GM12864 (cell line): ENCODE data around the gene KREMEN1.

ENCODE experiments used
- DNase-seq: peaks from one replicate; pipeline ENCODE4 v3.0.0-alpha.2; 2011; ENCODE audit warnings: low read depth
- H3K4me3 ChIP-seq: 2 replicates; pipeline ENCODE4 v1.5.1; 2011; ENCODE audit warnings: mild to moderate bottlenecking, low read depth, low read length, control low read depth
- TF ChIP-seq, protein P1 (sequence below): IDR thresholded peaks from 2 replicates; pipeline ENCODE4 v1.5.1; 2011; ENCODE audit warnings: low read depth, mild to moderate bottlenecking, moderate library complexity, low read length, control low read depth, inconsistent platforms; ENCODE audit errors: missing control alignments

The KREMEN1 gene

DNA sequence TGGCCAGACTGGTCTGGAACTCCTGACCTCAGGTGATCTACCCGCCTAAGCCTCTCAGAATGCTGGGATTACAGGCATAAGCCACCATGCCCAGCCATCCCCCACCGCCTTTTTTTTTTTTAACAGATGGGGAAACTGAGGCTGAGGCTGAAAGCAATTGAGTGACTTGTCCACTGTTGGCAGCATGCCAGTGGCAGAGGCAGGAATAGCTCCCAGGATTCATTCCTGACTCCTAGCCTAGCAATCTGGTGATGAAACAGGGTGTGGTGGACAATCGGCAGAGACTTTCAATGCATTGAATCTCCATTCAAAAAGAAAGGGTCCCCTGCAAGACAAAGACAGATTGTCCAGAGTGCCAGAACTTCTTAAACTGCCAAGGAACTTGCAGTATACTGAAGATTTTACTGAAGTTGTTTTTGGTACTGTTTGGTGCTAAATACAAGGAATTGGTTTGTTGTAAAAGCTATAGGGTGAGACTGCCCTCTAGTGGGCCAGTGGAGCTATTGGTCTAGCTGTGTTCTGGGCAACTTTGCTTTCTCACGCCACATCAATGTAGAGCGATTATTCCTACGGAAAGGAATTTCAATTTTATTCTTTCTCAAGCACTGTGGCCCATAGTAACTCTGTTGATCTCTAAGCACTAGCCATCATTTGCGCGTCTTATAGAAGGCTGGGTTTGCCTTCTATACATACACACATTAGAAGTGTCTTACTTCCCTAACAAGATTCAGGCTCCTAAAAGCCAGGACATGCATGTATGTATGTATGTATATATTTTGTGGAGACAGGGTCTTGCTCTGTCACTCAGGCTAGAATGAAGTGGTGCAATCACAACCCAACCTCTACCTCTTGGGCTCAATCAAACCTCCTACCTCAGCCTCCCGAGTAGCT is 32.2 kb upstream of the KREMEN1 start:
- TF ChIP-seq, protein P1, sequence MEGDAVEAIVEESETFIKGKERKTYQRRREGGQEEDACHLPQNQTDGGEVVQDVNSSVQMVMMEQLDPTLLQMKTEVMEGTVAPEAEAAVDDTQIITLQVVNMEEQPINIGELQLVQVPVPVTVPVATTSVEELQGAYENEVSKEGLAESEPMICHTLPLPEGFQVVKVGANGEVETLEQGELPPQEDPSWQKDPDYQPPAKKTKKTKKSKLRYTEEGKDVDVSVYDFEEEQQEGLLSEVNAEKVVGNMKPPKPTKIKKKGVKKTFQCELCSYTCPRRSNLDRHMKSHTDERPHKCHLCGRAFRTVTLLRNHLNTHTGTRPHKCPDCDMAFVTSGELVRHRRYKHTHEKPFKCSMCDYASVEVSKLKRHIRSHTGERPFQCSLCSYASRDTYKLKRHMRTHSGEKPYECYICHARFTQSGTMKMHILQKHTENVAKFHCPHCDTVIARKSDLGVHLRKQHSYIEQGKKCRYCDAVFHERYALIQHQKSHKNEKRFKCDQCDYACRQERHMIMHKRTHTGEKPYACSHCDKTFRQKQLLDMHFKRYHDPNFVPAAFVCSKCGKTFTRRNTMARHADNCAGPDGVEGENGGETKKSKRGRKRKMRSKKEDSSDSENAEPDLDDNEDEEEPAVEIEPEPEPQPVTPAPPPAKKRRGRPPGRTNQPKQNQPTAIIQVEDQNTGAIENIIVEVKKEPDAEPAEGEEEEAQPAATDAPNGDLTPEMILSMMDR, result peak; percentile 94
- peak; percentile 36 for DNase-seq
- H3K4me3 ChIP-seq, result no peak overlapping the region

GRCh38 chr22:29041408-29041807 is 31.4 kb upstream of the KREMEN1 start:
- H3K4me3 ChIP-seq, result no peak overlapping the region
- no peak for DNase-seq
- TF ChIP-seq, protein P1, result no peak

GRCh38 chr22:29043906-29044575 is 28.8 kb upstream of the KREMEN1 start:
- no peak for DNase-seq
- TF ChIP-seq, protein P1, result no peak
- no peak overlapping the region for H3K4me3 ChIP-seq

- no peak for DNase-seq
- TF ChIP-seq, protein P1, result no peak
- no peak overlapping the region for H3K4me3 ChIP-seq
Measured at GRCh38 chr22:29044657-29045176, 28.1 kb upstream of the KREMEN1 start.

- DNase-seq, result no peak
- no peak overlapping the region for H3K4me3 ChIP-seq
- TF ChIP-seq, protein P1, result no peak
Measured at GRCh38 chr22:29048822-29049654, 23.8 kb upstream of the KREMEN1 start.

DNA sequence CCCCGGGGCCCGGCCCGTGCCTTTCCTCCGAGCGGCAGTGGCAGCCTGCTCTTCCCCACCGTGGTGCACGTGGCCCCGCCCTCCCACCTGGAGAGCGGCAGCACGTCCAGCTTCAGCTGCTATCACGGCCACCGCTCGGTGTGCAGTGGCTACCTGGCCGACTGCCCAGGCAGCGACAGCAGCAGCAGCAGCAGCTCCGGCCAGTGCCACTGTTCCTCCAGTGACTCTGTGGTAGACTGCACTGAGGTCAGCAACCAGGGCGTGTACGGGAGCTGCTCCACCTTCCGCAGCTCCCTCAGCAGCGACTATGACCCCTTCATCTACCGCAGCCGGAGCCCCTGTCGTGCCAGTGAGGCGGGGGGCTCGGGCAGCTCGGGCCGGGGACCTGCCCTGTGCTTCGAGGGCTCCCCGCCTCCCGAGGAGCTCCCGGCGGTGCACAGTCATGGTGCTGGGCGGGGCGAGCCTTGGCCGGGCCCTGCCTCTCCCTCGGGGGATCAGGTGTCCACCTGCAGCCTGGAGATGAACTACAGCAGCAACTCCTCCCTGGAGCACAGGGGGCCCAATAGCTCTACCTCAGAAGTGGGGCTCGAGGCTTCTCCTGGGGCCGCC is 23.1 kb upstream of the KREMEN1 start:
- TF ChIP-seq, protein P1, result no peak
- H3K4me3 ChIP-seq, result no peak overlapping the region
- DNase-seq, result no peak
